HepG2 (cell line): Measurements from ENCODE around the gene SLC9A5. TPM values are rescaled to one million over a fixed set of nuclear protein-coding genes. Genes with fewer than 3 reads are reported as not detected.
A peak's percentile ranks its signal among the peaks of the same experiment; 100 is the strongest.

ENCODE experiments used
- BCL6 ChIP-seq: IDR thresholded peaks from 2 replicates; pipeline ENCODE4 v1.6.1; 2016; ENCODE audit warnings: missing genetic modification reagents, missing compliant biosample characterization
- EED ChIP-seq: sonication (generic); formaldehyde crosslinking; IDR thresholded peaks from 2 replicates; pipeline ENCODE4 v1.5.0; 2020; ENCODE audit warnings: mild to moderate bottlenecking, missing genetic modification reagents
- ETV6 ChIP-seq: sonication (generic); formaldehyde crosslinking; conservative IDR thresholded peaks from 2 replicates; pipeline ENCODE4 v1.4.0; 2020; ENCODE audit warnings: missing genetic modification reagents
- HDAC1 ChIP-seq: sonication (generic); formaldehyde crosslinking; IDR thresholded peaks from 2 replicates; pipeline ENCODE4 v1.5.1; 2020; ENCODE audit warnings: mild to moderate bottlenecking, missing genetic modification reagents
- HMGXB4 ChIP-seq, 2 experiments: sonication (generic) in 1 of 2; formaldehyde crosslinking in 1 of 2; IDR thresholded peaks; 2 replicates each; pipeline versions ENCODE4 v1.4.0 to v1.6.1; 2018 to 2020; ENCODE audit warnings: missing genetic modification reagents in 2 of 2, borderline replicate concordance in 1 of 2, low read depth in 1 of 2, mild to moderate bottlenecking in 1 of 2, missing biosample characterization in 1 of 2
- KLF13 ChIP-seq: sonication (generic); formaldehyde crosslinking; IDR thresholded peaks from 2 replicates; pipeline ENCODE4 v1.4.0; 2020; ENCODE audit warnings: mild to moderate bottlenecking, missing genetic modification reagents
- MTERF4 ChIP-seq: sonication (generic); formaldehyde crosslinking; IDR thresholded peaks from 2 replicates; pipeline ENCODE4 v1.8.0; 2023; ENCODE audit warnings: mild to moderate bottlenecking, missing genetic modification reagents
- PATZ1 ChIP-seq: sonication (generic); formaldehyde crosslinking; IDR thresholded peaks from 2 replicates; pipeline ENCODE4 v1.4.0; 2020; ENCODE audit warnings: missing genetic modification reagents
- PHF8 ChIP-seq: sonication (generic); formaldehyde crosslinking; IDR thresholded peaks from 2 replicates; pipeline ENCODE4 v1.5.0; 2020; ENCODE audit warnings: missing genetic modification reagents
- RXRA ChIP-seq: sonication (generic); formaldehyde crosslinking; IDR thresholded peaks from 2 replicates; pipeline ENCODE4 v1.5.1; 2020; ENCODE audit warnings: missing genetic modification reagents
- RXRB ChIP-seq: IDR thresholded peaks from 2 replicates; pipeline ENCODE4 v1.6.1; 2016; ENCODE audit warnings: borderline replicate concordance, missing genetic modification reagents, missing compliant biosample characterization
- SMARCE1 ChIP-seq: fragments of 450-650 bp; IDR thresholded peaks from 2 replicates; pipeline ENCODE4 v1.6.1; 2017; ENCODE audit warnings: borderline replicate concordance
- SNAPC5 ChIP-seq: sonication (generic); formaldehyde crosslinking; IDR thresholded peaks from 2 replicates; pipeline ENCODE4 v1.8.1; 2023; ENCODE audit warnings: mild to moderate bottlenecking, missing genetic modification reagents, borderline replicate concordance
- ZFP82 ChIP-seq: sonication (generic); formaldehyde crosslinking; IDR thresholded peaks from 2 replicates; pipeline ENCODE4 v1.5.1; 2020; ENCODE audit warnings: mild to moderate bottlenecking, missing genetic modification reagents, borderline replicate concordance
- ZNF263 ChIP-seq: sonication (generic); formaldehyde crosslinking; IDR thresholded peaks from 2 replicates; pipeline ENCODE4 v1.4.0; 2020; ENCODE audit warnings: missing genetic modification reagents
- ZNF639 ChIP-seq: conservative IDR thresholded peaks from 2 replicates; pipeline ENCODE4 v1.6.1; 2018; ENCODE audit warnings: missing genetic modification reagents
- ZNF652 ChIP-seq: IDR thresholded peaks from 2 replicates; pipeline ENCODE4 v1.6.1; 2016; ENCODE audit warnings: low read depth, borderline replicate concordance
- ZNF800 ChIP-seq: sonication (generic); formaldehyde crosslinking; IDR thresholded peaks from 2 replicates; pipeline ENCODE4 v1.4.0; 2020; ENCODE audit warnings: missing genetic modification reagents
- polyA plus RNA-seq, 8 experiments: library from polyadenylated mRNA; depleted of rRNA in 3 of 8; stranded (reverse) in 7 of 8; unstranded in 1 of 8; fragments of >200 nt; fragmentation: Illumina TruSeq in 4 of 8; extraction: Trizol in 4 of 8; gene quantifications; 2 replicates each; pipeline versions ENCODE4 v1.2.1 to v1.2.3, GENCODE V29; 2011 to 2016; ENCODE audit warnings: low read depth in 4 of 8, missing spikeins in 1 of 8, mixed read lengths in 1 of 8; ENCODE audit not compliant: insufficient read depth in 1 of 8
- total RNA-seq, 5 experiments: library from RNA; depleted of rRNA; stranded (reverse); fragments of >200 nt; fragmentation: Illumina TruSeq; extraction: Trizol; gene quantifications; 2 replicates each; pipeline ENCODE4 v1.2.3, GENCODE V29; 2016; ENCODE audit warnings: low read depth in 1 of 5

Gene SLC9A5
- total and polyA plus RNA-seq, 2 of the 13 experiments (the other 11 are each of a cell fraction or from before 2014, with no cell fraction given): 0.58 to 1.4 TPM

GRCh38 chr16:67249178-67250044 is 632 bp downstream of the SLC9A5 start (continued):
- no peak for TF ChIP-seq ETV6 (CRISPR knock-in tag)
- TF ChIP-seq ZNF652 (CRISPR knock-in tag): no peak
- peak; percentile 61; the same call in 1 of the 2 replicates for TF ChIP-seq ZNF263 (CRISPR knock-in tag)
- no peak for TF ChIP-seq SMARCE1
- 0 out of 2 replicates have a peak, but pooled peaks have one; percentile 37 for TF ChIP-seq ZNF800 (CRISPR knock-in tag)
- TF ChIP-seq ZNF639 (CRISPR knock-in tag): no peak
- no peak for TF ChIP-seq BCL6 (CRISPR knock-in tag)
- peak; percentile 36; the same call in 1 of the 2 replicates for TF ChIP-seq PATZ1 (CRISPR knock-in tag)
- TF ChIP-seq RXRB (CRISPR knock-in tag): no peak
- no peak; a peak in 1 of 4 replicates for TF ChIP-seq HMGXB4 (CRISPR knock-in tag; IDR thresholded peaks at IDR 0.05; ENCODE audit: borderline replicate concordance in 1 of 2, low read depth in 1 of 2)
- TF ChIP-seq PHF8 (CRISPR knock-in tag): 0 out of 2 replicates have a peak, but pooled peaks have one; percentile 44
- TF ChIP-seq KLF13 (CRISPR knock-in tag): no peak
- 0 out of 2 replicates have a peak, but pooled peaks have one; percentile 47 for TF ChIP-seq MTERF4 (CRISPR knock-in tag)
- no peak for TF ChIP-seq SNAPC5
- TF ChIP-seq HDAC1 (CRISPR knock-in tag): no peak
- peak; percentile 4; the same call in 1 of the 2 replicates for TF ChIP-seq ZFP82
- TF ChIP-seq RXRA (CRISPR knock-in tag): 0 out of 2 replicates have a peak, but pooled peaks have one; percentile 20
- peak; percentile 74; the same call in 1 of the 2 replicates for TF ChIP-seq EED (CRISPR knock-in tag)
